ENCODE data around the gene GRK6.

Gene GRK6

GRCh38 chr5:177489119-177489716 lies 62.7 kb downstream of the GRK6 start:
- DNase-seq: no peak

- no peak for DNase-seq
Measured at GRCh38 chr5:177490311-177490991, 64.0 kb downstream of the GRK6 start.

- DNase-seq: no peak
Measured at GRCh38 chr5:177490992-177491391, 64.5 kb downstream of the GRK6 start.

GRCh38 chr5:177491429-177491945 lies 65.0 kb downstream of the GRK6 start:
- no peak for DNase-seq

- no peak for DNase-seq
Measured at GRCh38 chr5:177491983-177492746, 65.7 kb downstream of the GRK6 start.
